ENCODE measurements around the gene VWA3A.
A peak's percentile ranks its signal among the peaks of the same experiment; 100 is the strongest.
"Not testable (repeated sequence)": the region's sequence is repeated elsewhere in the genome, so short reads cannot be mapped to it uniquely, and the experiment has no call there.

VWA3A gene

DNA sequence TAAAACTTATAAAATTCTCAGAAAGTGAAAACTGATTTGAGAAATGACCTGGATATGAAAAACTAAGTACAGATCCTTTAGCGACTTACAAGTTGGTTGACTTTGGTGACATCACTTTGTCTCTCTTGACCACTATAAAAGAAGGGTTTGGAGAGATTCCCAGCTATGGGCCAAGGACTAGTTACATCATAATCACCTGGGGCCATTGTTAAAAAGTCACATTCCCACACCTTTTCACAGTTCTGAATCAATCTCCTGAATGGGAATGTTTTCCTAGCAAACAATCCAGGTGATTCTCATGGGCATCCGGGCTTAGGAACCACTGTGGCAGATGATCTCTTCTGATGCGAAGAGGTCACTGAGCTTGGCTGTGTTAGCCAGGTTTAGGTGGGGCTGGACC lies 620 bp upstream of the VWA3A start:
- DNase-seq = no peak

DNA sequence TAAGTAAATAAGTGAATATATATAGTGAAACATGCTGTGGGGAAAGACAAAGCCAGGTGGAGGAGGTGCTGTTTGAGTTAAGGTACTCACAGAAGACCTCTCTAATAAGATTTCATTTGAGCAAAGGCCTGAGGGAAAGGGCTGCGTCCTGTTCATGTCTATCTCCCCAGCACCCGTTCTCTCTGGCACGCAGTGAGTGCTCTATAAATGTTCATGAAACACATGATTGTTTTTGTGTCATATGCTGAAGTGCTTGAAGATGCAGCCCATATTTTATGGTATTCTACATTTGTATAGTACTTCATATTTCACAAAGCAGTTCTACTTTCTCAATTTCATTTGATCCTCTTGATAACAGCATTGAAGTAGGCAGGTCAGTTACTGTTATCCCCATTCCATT lies 990 bp downstream of the VWA3A start:
- DNase-seq = no peak

DNA sequence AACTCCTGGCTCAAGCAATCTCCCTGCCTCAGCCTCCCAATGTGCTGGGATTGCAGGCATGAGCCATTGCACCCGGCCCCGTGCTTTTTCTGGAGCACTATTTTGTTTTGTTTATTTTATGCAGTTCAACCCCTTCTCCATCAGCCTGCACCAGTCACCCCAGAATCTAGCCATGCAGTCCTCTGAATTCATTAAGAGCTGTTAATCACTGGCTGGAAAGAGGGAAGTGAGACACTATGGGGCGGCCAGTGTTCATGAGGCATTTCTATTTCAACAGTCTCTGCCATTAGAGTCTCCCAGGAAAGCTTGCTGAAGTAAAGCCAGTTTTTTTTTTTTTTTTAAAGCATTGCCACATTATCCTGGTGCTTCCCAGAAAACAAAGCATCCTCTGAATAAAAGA lies 1.7 kb downstream of the VWA3A start:
- no peak for DNase-seq

DNA sequence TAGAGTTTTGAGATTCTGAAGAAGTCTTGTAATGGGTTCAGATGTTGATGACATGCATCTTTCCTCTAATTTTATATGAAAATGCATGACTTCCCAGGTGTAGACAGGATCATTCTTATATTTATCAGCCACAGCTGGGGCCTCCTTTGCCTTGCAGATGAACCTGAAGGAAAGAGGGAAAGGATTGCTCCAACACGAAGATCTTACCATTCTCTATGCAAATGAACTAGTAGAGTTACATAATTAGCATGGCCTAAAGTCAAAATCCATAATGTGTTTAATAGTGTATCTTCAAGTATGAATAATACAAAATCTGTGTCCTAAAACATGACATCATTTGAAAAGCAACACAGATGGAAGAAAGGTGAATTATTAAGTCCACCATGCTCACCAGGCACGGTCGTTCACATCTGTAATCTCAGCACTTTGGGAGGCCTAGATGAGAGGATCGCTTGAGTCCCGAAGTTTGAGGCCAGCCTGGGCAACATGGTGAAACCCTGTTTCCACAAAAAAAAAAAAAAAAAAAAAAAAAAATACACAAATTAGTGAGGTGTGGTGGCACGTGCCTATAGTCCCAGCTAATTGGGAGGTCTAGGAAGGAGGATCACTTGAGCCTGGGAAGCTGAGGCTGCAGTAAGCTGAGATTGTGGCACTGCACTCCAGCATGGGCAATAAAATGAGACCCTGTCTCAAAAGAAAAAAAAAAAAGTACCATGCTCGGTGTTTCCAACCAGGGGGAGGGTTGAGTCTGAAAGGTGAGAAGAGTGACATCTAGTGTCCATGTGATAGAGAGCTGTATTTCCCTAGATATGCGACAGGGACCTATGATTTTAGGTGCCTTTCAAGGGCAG lies 6.3 kb downstream of the VWA3A start:
- peak; percentile 45 for DNase-seq

DNA sequence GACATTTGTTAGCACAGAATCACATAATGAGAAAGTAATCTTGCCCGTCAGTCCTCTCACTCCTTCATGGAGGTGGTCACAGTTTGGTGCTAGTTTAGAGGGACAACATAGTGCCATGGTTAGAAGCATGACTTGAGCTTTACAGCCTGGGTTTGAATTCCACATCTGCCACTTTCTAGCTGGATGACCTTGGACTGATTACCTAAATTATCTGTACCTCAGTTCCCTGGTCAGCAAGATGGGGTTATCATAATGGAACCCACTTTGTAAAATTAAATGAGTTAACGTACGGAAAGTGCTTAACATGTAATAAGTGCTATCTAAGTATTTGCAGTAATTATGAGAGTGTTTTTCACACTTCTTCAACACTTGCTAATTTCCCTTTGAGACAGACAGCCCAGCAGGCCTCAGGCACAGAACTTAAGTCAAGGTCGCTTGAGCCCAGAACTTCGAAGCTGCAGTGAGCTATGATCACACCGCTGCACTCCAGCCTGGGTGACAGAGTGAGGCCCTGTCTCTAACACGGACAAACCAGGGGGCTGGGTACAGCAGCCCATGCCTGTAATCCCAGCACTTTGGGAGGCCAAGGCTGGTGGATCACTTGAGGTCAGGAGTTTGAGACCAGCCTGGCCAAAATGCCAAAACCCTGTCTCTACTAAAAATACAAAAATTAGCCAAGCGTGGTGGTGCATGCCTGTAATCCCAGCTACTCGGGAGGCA lies 7.1 kb downstream of the VWA3A start:
- DNase-seq = no peak

DNA sequence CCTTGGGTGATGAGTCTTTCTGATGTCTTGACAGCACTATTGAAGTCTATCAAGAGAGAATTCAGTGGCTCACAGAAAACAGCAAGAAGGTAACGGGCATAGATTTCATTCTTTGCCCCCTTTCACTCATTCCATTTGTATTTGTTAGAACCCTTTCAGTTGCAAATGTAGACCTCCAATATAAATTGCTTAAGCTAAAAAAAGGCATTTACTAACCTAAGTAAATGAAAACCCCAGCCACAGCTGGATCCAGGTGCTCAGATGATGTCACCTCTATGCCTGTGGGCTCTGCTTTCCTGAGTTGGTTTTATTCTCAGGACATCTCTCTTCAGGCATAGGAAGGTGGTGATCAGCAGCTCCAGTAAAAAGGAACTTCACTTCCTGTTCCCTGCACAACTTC lies 11.1 kb downstream of the VWA3A start:
- no peak for DNase-seq

DNA sequence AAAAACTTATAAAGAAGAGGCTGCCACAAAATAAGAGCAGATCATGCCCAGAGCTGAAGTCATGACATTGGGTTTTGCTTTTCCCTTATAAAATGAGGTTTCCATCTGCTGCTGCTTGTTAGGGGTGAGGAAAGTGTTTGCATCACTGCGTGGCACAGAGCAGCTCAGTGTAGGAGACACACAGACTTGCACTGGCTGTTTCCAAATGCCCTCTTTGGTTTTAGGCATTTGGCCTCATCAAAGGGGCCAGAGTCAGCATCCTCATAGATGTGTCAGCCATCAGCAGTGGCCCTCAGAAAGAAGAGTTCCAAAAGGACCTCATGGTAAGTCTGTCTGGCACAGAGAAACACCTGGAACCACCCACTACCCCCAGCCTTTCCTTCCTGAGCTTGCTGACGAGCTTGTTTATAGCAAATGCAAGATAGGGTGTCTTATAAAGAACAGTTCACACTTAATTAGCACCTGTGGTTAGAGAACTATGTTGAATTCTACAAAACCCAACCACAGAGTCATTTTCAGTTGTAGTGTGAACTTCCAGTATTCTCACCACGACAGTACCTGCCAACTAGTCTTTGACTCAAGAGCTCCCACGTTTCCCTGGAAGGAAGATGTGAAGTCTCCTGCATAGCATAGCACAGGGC lies 17.0 kb downstream of the VWA3A start:
- DNase-seq = no peak

DNA sequence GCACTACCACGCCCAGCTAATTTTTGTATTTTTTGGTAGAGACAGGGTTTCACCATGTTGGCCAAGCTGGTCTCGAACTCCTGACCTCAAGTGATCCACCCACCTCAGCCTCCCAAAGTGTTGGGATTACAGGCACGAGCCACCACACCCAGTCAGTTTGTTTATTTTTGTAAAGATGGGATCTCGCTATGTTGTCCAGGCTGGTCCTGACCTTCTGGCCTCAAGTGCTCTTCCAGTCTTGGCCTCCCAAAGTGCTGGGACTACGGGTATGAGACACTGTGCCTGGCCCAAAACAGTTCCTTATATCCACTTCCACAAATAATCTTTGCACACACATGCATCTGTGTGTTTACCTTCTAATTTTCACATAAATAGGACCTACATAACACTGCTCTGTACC lies 19.3 kb downstream of the VWA3A start:
- not testable (repeated sequence) for DNase-seq

DNA sequence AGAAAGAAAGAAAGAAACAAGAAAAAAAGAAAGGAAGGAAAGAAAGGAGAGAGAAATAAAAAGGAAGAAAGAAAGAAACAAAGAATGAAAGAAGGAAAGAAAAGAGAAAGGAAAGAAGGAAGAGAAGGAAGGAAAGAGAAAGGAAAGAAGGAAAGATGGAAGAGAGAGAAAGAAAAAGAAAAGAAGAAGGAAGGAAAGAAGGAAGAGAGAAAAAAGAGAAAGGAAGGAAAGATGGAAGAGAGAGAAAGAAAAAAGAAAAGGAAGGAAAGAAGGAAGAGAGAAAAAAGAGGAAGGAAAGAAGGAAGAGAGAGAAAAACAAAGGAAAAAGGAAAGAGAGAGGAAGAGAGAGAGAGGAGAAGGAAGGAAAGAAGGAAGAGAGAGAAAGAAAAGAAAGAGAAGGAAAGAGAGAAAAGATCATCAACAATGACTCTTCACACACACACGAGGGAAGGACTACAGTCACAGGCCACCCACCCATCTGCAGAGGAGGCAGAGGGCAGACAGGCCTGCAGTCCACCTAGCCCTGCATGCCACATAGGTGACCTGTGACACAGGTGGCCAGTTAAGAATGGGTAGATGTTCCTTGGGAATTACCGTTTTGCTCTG lies 23.9 kb downstream of the VWA3A start:
- DNase-seq = no peak

DNA sequence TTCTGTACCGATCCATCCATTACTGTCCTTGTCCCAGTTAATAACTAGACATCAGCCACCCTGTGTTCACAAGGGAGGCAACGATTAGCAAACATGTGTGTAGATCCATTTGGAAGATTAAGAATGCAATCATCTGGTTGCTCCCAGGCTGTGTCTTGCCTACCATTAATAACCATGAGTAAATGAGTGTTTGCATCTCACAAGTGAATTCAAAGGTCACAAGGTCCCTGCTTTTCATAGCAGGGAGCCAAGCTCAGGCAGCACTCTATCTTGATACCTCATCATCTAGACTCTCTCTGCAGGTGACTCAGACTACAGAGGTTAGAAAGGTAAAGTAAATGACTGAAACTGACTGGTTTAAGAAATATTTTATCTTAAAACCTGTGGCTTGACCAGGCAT lies 25.3 kb downstream of the VWA3A start:
- no peak for DNase-seq

DNA sequence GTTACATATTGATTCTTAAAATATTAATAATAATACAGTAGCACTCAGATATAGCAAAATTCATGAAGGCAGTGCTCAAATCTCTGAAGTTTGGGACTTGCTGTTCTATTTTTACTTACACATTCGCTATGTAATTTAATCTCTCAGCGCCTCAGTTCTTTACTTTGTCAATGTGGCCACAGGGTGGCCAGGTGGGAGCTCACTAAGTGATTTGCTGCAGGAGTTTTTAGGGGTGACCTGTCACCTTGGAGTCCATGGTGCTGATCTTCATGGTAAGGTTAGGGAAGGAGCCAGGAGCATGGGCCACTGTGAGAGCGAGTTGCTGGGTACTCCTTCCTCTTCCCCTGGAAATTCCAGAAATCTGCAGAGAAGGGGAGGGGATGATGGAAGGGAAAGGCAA lies 28.1 kb downstream of the VWA3A start:
- no peak for DNase-seq

DNA sequence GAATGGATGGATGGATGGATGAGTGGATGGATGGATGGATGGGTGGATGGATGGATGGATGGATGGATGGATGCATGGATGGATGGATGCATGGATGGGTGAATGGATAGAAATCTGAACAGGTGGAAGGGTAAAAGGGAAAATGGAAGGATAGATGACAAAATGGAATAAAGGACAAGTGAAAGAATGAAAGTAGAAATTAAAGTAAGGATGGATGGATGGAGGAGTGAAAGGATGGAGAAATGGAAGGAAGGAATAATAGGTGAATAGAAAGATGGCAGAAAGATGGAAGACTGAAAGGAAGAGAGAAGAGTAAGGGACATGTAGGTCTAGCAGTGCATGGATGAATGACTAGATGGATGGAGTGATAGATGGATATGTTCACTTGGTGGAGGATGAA lies 29.9 kb downstream of the VWA3A start:
- no peak for DNase-seq

DNA sequence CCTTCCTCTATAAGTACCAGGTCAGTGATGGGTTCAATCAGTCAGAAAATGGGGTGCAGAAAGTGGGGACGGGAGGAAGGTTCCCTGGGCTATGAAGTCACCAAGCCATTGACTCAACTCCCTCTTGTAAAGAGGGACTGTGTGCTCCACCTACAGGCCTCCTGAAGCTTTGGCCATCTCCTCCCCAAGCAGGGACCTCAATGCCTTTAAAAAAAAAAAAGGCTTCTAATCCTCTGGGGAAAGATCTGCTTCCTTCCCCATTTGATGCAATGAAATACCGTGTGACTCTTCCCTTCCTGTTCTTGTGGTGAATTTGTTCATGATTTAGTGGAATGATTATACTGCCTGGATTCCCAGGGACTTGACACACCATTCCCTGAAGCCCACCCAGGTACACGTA lies 30.8 kb downstream of the VWA3A start:
- no peak for DNase-seq

DNA sequence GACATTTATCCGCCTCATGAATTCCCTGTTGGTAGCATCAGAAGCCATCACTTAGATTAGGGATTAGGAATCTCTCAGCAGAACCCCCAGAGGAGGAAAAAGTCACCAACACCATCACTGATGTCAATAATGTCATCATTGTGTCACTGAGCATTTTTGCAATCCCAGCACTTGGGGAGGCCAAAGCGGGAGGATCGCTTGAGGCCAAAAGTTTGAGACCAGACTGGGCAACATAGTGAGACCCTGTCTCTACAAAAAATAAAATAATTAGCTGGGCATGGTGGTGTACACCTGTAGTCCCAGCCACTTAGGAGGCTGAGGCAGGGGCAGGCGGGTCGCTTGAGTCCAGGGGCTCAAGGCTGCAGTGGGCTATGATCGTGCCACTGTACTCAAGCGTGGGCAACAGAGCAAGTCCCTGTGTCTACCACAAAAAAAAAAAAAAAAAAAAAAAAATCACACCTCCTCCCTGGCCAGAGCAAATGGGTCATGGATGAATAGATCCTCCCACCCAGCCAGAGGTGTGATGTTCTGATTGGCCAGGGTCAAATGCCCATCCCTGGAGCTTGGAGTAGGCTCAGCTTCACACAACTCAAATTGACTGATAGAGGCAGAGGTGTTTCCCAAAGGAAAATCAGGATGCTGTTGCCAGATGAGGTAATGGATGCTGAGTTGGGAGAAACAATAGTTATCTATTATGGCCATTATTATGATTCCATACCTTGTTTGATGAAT lies 31.6 kb downstream of the VWA3A start:
- no peak for DNase-seq

DNA sequence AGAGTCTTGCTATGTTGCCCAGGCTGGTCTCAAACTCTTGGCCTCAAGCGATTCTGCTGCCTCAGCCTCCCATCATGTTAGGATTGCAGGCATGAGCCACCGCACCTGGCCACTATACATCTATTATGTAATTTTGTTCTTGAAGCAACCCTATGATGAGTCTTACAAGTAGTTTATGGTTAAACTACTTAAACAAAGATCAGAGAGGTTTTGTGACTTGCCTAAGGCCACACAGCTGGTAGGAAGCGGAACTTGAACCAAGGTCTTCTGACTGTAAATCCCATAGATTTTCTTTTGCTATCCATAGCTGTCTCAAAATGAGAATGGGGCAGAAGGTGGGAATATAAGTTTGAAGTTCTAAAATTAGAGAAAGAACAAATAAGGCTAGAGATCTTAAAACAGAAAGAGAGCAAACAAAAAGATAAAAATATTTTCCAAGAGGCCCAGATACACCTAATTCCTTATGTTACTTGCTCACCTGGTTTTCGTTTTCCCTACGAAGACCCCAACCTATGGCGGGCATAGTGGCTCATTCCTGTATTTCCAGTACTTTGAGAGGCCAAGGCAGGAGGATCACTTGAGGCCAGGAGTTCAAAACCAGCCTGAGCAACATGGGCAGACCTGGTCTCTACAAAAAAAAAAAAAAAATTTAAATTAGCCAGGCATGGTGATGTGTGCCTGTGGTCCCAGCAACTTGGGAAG lies 32.4 kb downstream of the VWA3A start:
- DNase-seq = no peak

DNA sequence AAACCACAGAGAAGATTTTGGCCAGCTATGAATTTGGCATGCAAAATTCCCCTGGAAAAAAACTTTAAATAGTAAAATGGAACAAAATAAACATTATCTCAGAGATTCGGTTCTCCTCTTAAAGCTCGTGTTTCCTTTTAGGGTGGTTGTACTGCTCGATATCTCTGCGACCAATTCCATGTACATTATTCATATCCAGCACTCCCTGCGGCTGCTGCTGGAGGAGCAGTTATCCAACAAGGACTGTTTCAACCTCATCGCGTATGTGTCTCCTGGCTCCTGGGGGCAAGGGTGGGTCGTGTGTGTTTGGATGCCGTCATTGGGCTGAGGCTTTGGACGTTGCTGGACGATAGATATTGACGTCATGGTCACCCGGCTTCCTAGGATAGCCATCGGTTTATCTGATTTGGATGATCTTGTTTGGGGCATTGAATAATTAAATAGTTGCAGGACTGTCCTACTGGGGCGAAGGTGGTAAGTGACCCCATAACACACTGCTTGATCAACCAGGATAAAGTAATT lies 33.8 kb downstream of the VWA3A start:
- DNase-seq = no peak

DNA sequence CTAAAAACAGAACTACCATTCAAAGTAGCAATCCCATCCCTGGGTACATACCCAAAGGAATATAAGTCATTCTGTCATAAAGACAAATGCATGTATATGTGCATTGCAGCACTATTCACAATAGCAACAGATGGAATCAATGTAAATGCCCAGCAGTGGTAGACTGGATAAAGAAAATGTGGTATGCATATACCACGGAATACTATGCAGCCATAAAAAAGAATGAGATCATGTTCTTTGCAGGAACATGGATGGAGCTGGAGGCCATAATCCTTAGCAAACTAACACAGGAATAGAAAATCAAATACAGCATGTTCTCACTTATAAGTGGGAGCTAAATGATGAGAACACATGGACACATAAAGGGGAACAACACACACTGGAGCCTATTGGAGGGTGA lies 36.2 kb downstream of the VWA3A start:
- DNase-seq = not testable (repeated sequence)

DNA sequence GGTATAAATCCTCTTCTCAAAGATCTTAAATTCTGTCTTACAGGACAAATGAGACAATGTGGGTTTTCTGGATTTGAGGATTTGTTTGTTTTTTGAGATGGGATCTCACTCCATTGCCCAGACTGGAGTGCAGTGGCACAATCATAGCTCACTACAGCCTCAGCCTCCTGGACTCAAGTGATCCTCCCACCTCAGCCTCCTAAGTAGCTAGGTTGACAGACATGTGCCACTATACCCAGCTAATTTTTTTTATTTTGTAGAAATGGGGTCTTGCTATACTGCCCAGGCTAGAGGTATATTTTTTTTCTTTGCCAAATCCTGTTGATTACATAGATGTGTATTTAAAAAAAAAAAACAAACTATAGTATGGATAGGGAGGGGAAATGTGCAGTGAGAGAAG lies 38.2 kb downstream of the VWA3A start:
- no peak for DNase-seq

DNA sequence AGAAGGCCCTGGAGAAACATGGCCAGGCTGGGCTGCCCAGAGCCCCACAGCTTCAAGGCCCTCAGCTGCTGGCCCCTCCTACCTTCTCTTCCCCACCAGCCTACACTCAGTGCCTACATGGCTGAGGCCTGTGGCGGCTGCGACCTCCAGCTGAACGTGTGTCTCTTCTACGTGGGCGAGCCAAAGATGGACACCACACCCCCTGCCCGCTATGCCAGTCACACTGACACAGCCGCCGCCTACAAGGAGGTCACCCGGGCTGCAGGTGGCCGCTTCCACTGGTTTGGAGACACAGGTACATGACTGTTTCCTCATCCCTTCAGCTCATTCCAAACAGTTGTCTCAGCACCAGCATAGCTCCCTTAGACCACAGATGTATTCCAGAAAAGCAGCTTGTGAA lies 40.5 kb downstream of the VWA3A start:
- DNase-seq = no peak

DNA sequence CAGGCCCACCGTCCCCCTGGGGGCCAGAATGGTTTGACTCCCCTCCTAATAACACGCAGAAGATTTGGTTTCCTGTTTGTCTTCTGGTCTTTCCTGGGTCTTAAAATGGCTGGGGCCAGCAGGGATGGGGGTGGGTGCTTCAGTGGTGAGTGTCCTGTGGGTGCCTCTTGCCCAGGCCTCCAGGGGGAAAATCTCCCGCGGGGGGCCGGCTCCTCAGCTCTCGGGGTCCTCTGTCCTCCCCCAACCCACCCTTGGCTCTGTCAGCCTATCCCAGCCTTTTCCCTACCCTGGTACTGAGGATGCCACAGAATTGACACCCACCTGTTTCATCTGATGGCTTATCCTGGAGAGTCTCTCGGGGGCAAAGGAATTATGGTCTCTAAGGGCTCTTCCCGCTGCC lies 46.1 kb downstream of the VWA3A start:
- DNase-seq = no peak

DNA sequence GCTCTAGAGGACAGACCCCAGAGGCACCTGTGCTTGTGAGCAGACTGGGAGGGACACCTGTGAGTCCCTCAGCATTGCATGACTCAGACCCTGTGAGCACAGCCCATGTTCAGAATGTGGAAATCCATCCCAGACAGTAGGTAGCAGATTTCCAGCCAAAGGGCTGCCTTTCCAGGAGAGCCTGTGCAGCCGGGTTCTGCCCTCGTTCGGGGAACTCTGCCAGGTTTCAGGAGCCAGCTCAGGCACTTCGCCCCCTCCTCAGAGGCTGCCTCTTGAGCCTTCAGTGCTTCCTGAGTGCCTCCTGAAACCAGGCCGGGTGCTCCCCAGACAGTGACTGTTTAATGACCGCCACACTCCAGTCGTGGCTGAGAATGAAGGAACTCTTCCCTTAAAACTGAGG lies 46.7 kb downstream of the VWA3A start:
- DNase-seq = no peak

DNA sequence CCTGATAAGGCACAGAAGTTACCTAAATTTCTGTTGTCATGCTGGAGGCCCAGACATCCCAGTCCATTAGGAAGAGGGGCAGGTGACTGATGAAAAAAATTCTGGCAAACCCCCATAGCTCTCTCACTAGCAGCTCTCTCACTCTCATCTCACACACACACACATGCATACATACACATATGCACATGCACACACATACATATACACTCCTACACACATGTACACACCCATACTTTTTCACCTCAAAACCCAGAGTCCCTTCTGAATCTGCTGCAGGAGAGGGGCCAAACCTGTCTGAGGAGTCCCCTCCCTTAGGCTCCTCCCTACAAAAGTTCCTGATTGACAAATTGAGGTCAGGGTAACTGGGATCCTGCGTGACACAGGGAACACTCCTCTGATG lies 47.4 kb downstream of the VWA3A start:
- DNase-seq = no peak
